Right forelimb (tissue), 1 donor: ENCODE data around the gene AP2A2.

Source experiments
- DNase-seq: peaks from one replicate; pipeline ENCODE4 v3.0.0-alpha.2; 2018

The AP2A2 gene

GRCh38 chr11:925496-926301 is at the start of gene AP2A2:
AP2A2 (plus strand) TSS chr11:925870; CDS start chr11:926022, 152 bp downstream.
- peak; percentile 93 for DNase-seq

- DNase-seq: no peak
These were observed 49.1 kb upstream of the AP2A2 start for GRCh38 chr11:876545-876944.

GRCh38 chr11:877565-877964 is 48.1 kb upstream of the AP2A2 start:
- no peak for DNase-seq

GRCh38 chr11:880447-880846 is 45.2 kb upstream of the AP2A2 start:
- no peak for DNase-seq

GRCh38 chr11:882596-882995 is 43.1 kb upstream of the AP2A2 start:
- no peak for DNase-seq

GRCh38 chr11:883527-883926 is 42.1 kb upstream of the AP2A2 start:
- DNase-seq: no peak

GRCh38 chr11:884578-885070 is 41.0 kb upstream of the AP2A2 start:
- no peak for DNase-seq

GRCh38 chr11:886568-886967 is 39.1 kb upstream of the AP2A2 start:
- DNase-seq: no peak

GRCh38 chr11:887589-887988 is 38.1 kb upstream of the AP2A2 start:
- DNase-seq: no peak

GRCh38 chr11:888310-889212 is 37.1 kb upstream of the AP2A2 start:
- DNase-seq: no peak

- no peak for DNase-seq
These were observed 36.4 kb upstream of the AP2A2 start for GRCh38 chr11:889257-889656.

- no peak for DNase-seq
These were observed 35.8 kb upstream of the AP2A2 start for GRCh38 chr11:889687-890475.

GRCh38 chr11:890794-891540 is 34.7 kb upstream of the AP2A2 start:
- no peak for DNase-seq

- DNase-seq: no peak
These were observed 32.5 kb upstream of the AP2A2 start for GRCh38 chr11:893008-893654.

GRCh38 chr11:894575-895201 is 31.0 kb upstream of the AP2A2 start:
- DNase-seq: no peak

GRCh38 chr11:895331-896110 is 30.1 kb upstream of the AP2A2 start:
- no peak for DNase-seq

- DNase-seq: no peak
These were observed 28.2 kb upstream of the AP2A2 start for GRCh38 chr11:897253-898142.

- no peak for DNase-seq
These were observed 27.5 kb upstream of the AP2A2 start for GRCh38 chr11:898143-898511.

GRCh38 chr11:898540-899190 is 27.0 kb upstream of the AP2A2 start:
- DNase-seq: no peak
